OCI-LY3 (cell line): ENCODE results near the gene ORC4.

Source experiments
- CTCF ChIP-seq: fragments of 200-600, 300-600 bp; sonication (generic); IDR thresholded peaks from 2 replicates; pipeline ENCODE4 v1.5.1; 2014; ENCODE audit warnings: antibody characterized with exemption, low read length, low read depth
- EZH2phosphoT487 ChIP-seq: fragments of 200-600 bp; shearing (Covaris generic); IDR thresholded peaks from 2 replicates; pipeline ENCODE4 v1.6.1; 2018; ENCODE audit warnings: antibody characterized with exemption, mixed run types, low read depth

- no peak for TF ChIP-seq CTCF
- TF ChIP-seq EZH2phosphoT487, result no peak
These were observed 93.4 kb downstream of the ORC4 start for GRCh38 chr2:147927053-147927588.
